Measurements from ENCODE around the gene PZP. TPM values are rescaled to one million over a fixed set of nuclear protein-coding genes. Genes with fewer than 3 reads are reported as not detected.
"Not testable (repeated sequence)": the region's sequence is repeated elsewhere in the genome, so short reads cannot be mapped to it uniquely, and the experiment has no call there.

PZP gene
- total RNA-seq, 3 donors from 2014 or later: under 0.01 to 0.80 TPM; not detected in 1

DNA sequence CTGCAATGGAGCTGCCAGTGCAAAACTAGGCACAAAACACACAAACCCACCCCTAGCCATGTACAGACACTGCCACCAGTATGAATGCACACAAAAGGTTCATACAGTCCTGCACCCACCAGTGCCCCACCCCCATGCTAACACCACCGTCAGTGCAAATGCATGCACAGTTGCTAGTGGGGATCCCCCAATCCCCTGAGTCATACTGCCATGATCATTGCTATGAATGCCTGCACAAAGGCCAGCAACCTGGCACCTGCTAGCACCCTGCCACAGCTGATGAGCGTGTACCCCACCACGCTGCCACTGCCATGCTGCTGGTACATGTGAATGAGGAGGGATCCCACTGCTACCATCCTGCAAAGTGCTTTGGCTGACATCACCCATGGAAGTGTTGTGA is 23.9 kb downstream of the PZP start:
- Histone ChIP-seq H3K36me3 (no peaks in the 10 kb centered on the region), H3K9me3 (no peaks in the 10 kb centered on the region), H3K4me1 (no peaks in the 10 kb centered on the region), H3K4me3 (no peak overlapping the region), H3K27ac (no peak overlapping the region), H3K27me3 (no peaks in the 10 kb centered on the region)
- TF ChIP-seq POLR2A (IDR thresholded peaks at IDR 0.05) (no peak), POLR2AphosphoS5 (IDR thresholded peaks at IDR 0.05) (no peak)
- TF ChIP-seq, protein P1, sequence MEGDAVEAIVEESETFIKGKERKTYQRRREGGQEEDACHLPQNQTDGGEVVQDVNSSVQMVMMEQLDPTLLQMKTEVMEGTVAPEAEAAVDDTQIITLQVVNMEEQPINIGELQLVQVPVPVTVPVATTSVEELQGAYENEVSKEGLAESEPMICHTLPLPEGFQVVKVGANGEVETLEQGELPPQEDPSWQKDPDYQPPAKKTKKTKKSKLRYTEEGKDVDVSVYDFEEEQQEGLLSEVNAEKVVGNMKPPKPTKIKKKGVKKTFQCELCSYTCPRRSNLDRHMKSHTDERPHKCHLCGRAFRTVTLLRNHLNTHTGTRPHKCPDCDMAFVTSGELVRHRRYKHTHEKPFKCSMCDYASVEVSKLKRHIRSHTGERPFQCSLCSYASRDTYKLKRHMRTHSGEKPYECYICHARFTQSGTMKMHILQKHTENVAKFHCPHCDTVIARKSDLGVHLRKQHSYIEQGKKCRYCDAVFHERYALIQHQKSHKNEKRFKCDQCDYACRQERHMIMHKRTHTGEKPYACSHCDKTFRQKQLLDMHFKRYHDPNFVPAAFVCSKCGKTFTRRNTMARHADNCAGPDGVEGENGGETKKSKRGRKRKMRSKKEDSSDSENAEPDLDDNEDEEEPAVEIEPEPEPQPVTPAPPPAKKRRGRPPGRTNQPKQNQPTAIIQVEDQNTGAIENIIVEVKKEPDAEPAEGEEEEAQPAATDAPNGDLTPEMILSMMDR (IDR thresholded peaks at IDR 0.05): no peak
- intact Hi-C loops (cut with DNase I; ENCODE audit: low total_unique reads): no loop called here
- no peak for DNase-seq (ENCODE audit: low spot score in 2 of 2)

DNA sequence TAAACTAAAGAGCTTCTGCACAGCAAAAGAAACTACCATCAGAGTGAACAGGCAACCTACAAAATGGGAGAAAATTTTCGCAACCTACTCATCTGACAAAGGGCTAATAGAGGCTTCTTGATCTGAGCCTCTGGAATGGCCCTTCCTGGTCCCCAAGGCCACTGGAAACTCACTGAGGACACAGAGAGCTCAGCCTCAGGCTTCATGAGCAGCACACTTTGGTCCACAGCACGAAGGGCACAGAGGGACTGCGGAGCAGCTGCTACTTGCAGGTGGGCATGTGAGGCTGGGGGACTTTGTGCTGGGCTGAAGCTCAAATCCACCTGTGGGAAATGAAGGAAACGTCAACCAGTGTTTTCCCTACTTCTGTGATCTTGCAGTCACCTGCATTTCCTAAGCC is 27.4 kb downstream of the PZP start:
- no peak overlapping the region for H3K27ac ChIP-seq
- H3K36me3 ChIP-seq: no peaks in the 10 kb centered on the region
- no peak overlapping the region for H3K4me3 ChIP-seq
- H3K27me3 ChIP-seq: no peaks in the 10 kb centered on the region
- no peak for DNase-seq (ENCODE audit: low spot score in 2 of 2)
- intact Hi-C loops (cut with DNase I; ENCODE audit: low total_unique reads): no loop called here
- no peaks in the 10 kb centered on the region for H3K4me1 ChIP-seq
- TF ChIP-seq POLR2A (IDR thresholded peaks at IDR 0.05): no peak
- TF ChIP-seq, protein P1 (IDR thresholded peaks at IDR 0.05): no peak
- TF ChIP-seq POLR2AphosphoS5 (IDR thresholded peaks at IDR 0.05): no peak
- H3K9me3 ChIP-seq: no peaks in the 10 kb centered on the region

DNA sequence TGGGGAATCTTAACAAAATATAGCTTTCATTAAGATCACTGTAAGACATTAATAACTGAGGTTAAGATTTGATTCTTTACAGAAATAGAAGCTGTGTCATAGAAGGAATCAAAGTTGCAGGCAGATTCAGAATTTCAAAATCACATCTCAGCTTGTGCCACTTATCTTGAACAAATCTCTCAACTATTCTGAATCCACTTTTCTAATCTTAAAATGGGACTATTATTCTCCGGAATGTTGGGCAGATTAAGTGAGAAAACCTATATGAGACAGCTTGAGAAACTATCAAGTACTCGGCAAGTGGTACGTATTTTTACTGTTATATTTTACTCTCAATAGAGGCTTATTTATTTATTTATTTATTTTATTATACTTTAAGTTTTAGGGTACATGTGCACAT is 28.4 kb downstream of the PZP start:
- Histone ChIP-seq H3K27ac (no peak overlapping the region), H3K9me3 (no peaks in the 10 kb centered on the region), H3K4me3 (no peak overlapping the region), H3K36me3 (no peaks in the 10 kb centered on the region), H3K27me3 (no peaks in the 10 kb centered on the region), H3K4me1 (no peaks in the 10 kb centered on the region)
- no peak for DNase-seq (ENCODE audit: low spot score in 2 of 2)
- TF ChIP-seq, protein P1 (IDR thresholded peaks at IDR 0.05): no peak
- TF ChIP-seq POLR2AphosphoS5 (IDR thresholded peaks at IDR 0.05) (no peak), POLR2A (IDR thresholded peaks at IDR 0.05) (no peak)
- intact Hi-C loops (cut with DNase I; ENCODE audit: low total_unique reads): no loop called here

DNA sequence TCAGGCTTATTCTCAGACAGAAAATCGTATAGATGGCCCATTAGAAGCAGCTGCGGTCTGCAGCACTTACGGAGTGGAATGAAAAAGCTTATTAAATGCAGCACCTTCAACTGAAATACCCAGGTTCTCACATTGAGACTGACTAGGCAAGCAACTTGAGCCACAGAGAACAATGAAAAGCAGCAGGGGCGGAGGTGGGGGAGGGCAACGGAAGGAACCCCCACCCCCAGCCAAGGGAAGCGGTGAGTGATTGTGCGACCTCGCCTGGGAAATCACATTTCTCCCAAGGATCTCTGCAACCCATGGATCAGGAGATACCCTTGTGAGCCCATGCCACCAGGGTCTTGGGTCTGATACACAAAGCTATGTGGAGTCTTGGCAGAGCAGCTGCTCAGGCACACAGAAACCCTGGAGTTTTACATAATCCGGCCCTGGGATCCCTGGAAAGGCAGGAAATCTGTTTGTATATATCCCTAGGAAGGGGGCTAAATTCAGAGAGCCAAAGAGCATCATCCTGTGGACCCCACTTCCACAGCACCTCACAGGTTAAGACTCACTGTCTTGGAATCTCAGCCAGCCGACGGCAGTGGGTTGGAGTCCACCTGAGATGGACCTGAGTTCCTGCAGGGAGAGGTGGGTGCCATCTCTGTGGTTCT is 38.1 kb downstream of the PZP start:
- H3K36me3 ChIP-seq: no peaks in the 10 kb centered on the region
- H3K4me3 ChIP-seq: no peak overlapping the region
- H3K9me3 ChIP-seq: no peaks in the 10 kb centered on the region
- no peak overlapping the region for H3K27ac ChIP-seq
- H3K4me1 ChIP-seq: no peaks in the 10 kb centered on the region
- DNase-seq (ENCODE audit: low spot score in 2 of 2): no peak
- intact Hi-C loops (cut with DNase I; ENCODE audit: low total_unique reads): no loop called here
- H3K27me3 ChIP-seq: no peaks in the 10 kb centered on the region
- no peak for TF ChIP-seq POLR2A (IDR thresholded peaks at IDR 0.05)
- no peak for TF ChIP-seq POLR2AphosphoS5 (IDR thresholded peaks at IDR 0.05)
- TF ChIP-seq, protein P1 (IDR thresholded peaks at IDR 0.05): no peak

DNA sequence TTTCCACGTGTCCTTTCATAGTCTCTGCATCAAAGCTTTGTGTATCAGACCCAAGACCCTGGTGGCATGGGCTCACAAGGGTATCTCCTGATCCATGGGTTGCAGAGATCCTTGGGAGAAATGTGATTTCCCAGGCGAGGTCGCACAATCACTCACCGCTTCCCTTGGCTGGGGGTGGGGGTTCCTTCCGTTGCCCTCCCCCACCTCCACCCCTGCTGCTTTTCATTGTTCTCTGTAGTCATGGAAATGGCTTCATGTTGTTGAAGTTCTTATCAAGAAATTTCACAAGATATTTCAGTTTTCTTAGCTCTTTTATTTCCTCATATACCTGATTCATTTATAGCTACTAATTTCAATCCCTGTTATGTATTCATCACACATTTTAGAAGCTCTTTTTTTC is 40.9 kb downstream of the PZP start:
- H3K4me1 ChIP-seq; H3K4me3 ChIP-seq; H3K27ac ChIP-seq; H3K9me3 ChIP-seq; intact Hi-C loops (cut with DNase I; ENCODE audit: low total_unique reads); H3K36me3 ChIP-seq; DNase-seq (ENCODE audit: low spot score in 2 of 2); H3K27me3 ChIP-seq: not testable (repeated sequence)

DNA sequence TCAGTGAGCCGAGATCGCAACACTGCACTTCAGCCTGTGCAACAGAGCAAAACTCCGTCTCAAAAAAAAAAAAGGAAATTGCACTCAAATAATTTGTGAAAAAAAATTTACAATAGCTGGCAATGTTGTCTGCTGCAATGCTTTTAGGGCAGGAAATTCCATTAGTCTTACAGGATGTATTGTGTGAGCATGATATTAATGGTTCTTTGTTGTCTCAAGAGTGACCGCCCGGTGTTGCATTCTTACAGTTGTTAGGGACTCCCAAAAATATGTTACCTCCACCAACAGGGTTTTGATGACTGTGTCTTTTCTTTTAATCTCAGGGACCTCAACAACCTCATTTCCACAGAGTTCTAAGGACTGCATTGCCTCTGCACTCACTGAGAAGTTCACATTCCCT is 44.8 kb downstream of the PZP start:
- intact Hi-C loops (cut with DNase I; ENCODE audit: low total_unique reads): no loop called here
- H3K9me3 ChIP-seq: no peaks in the 10 kb centered on the region
- no peaks in the 10 kb centered on the region for H3K36me3 ChIP-seq
- no peaks in the 10 kb centered on the region for H3K27me3 ChIP-seq
- no peak overlapping the region for H3K4me3 ChIP-seq
- peak in 1 of 2 donors; percentile 30 for DNase-seq (ENCODE audit: low spot score in 2 of 2)
- no peak overlapping the region for H3K27ac ChIP-seq
- no peaks in the 10 kb centered on the region for H3K4me1 ChIP-seq
- TF ChIP-seq POLR2AphosphoS5 (IDR thresholded peaks at IDR 0.05): no peak
- TF ChIP-seq, protein P1 (IDR thresholded peaks at IDR 0.05): no peak
- TF ChIP-seq POLR2A (IDR thresholded peaks at IDR 0.05): no peak
